ENCODE data around the gene GKN2. TPM values are rescaled to one million over a fixed set of nuclear protein-coding genes. Genes with fewer than 3 reads are reported as not detected.
A peak's percentile ranks its signal among the peaks of the same experiment; 100 is the strongest.

GKN2 gene
- total and polyA plus RNA-seq, 9 of the 15 experiments (the other 6 are each of a cell fraction or from before 2014, with no cell fraction given): not detected

GRCh38 chr2:68909793-68910674 is 42.7 kb downstream of the GKN2 start (continued):
- TF ChIP-seq, protein P1, sequence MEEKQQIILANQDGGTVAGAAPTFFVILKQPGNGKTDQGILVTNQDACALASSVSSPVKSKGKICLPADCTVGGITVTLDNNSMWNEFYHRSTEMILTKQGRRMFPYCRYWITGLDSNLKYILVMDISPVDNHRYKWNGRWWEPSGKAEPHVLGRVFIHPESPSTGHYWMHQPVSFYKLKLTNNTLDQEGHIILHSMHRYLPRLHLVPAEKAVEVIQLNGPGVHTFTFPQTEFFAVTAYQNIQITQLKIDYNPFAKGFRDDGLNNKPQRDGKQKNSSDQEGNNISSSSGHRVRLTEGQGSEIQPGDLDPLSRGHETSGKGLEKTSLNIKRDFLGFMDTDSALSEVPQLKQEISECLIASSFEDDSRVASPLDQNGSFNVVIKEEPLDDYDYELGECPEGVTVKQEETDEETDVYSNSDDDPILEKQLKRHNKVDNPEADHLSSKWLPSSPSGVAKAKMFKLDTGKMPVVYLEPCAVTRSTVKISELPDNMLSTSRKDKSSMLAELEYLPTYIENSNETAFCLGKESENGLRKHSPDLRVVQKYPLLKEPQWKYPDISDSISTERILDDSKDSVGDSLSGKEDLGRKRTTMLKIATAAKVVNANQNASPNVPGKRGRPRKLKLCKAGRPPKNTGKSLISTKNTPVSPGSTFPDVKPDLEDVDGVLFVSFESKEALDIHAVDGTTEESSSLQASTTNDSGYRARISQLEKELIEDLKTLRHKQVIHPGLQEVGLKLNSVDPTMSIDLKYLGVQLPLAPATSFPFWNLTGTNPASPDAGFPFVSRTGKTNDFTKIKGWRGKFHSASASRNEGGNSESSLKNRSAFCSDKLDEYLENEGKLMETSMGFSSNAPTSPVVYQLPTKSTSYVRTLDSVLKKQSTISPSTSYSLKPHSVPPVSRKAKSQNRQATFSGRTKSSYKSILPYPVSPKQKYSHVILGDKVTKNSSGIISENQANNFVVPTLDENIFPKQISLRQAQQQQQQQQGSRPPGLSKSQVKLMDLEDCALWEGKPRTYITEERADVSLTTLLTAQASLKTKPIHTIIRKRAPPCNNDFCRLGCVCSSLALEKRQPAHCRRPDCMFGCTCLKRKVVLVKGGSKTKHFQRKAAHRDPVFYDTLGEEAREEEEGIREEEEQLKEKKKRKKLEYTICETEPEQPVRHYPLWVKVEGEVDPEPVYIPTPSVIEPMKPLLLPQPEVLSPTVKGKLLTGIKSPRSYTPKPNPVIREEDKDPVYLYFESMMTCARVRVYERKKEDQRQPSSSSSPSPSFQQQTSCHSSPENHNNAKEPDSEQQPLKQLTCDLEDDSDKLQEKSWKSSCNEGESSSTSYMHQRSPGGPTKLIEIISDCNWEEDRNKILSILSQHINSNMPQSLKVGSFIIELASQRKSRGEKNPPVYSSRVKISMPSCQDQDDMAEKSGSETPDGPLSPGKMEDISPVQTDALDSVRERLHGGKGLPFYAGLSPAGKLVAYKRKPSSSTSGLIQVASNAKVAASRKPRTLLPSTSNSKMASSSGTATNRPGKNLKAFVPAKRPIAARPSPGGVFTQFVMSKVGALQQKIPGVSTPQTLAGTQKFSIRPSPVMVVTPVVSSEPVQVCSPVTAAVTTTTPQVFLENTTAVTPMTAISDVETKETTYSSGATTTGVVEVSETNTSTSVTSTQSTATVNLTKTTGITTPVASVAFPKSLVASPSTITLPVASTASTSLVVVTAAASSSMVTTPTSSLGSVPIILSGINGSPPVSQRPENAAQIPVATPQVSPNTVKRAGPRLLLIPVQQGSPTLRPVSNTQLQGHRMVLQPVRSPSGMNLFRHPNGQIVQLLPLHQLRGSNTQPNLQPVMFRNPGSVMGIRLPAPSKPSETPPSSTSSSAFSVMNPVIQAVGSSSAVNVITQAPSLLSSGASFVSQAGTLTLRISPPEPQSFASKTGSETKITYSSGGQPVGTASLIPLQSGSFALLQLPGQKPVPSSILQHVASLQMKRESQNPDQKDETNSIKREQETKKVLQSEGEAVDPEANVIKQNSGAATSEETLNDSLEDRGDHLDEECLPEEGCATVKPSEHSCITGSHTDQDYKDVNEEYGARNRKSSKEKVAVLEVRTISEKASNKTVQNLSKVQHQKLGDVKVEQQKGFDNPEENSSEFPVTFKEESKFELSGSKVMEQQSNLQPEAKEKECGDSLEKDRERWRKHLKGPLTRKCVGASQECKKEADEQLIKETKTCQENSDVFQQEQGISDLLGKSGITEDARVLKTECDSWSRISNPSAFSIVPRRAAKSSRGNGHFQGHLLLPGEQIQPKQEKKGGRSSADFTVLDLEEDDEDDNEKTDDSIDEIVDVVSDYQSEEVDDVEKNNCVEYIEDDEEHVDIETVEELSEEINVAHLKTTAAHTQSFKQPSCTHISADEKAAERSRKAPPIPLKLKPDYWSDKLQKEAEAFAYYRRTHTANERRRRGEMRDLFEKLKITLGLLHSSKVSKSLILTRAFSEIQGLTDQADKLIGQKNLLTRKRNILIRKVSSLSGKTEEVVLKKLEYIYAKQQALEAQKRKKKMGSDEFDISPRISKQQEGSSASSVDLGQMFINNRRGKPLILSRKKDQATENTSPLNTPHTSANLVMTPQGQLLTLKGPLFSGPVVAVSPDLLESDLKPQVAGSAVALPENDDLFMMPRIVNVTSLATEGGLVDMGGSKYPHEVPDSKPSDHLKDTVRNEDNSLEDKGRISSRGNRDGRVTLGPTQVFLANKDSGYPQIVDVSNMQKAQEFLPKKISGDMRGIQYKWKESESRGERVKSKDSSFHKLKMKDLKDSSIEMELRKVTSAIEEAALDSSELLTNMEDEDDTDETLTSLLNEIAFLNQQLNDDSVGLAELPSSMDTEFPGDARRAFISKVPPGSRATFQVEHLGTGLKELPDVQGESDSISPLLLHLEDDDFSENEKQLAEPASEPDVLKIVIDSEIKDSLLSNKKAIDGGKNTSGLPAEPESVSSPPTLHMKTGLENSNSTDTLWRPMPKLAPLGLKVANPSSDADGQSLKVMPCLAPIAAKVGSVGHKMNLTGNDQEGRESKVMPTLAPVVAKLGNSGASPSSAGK (IDR thresholded peaks at IDR 0.05): no peak
- peak; percentile 70 to 94 for TF ChIP-seq RAD21 (CRISPR knock-in tag; conservative IDR thresholded peaks at IDR 0.05 in 1 of 2, IDR thresholded peaks at IDR 0.05 in 1 of 2)
- no peak for TF ChIP-seq KLF1 (tag; IDR thresholded peaks at IDR 0.05)
- 0 out of 2 replicates have a peak, but pooled peaks have one; percentile 28 for TF ChIP-seq NBN (IDR thresholded peaks at IDR 0.05; ENCODE audit: low read depth)
- TF ChIP-seq TBL1XR1 (IDR thresholded peaks at IDR 0.05; ENCODE audit: low read length in 2 of 2): 0 out of 4 replicates have a peak, but pooled peaks of 1 of the 2 experiments have one; percentile 3
- TF ChIP-seq RNF2 (IDR thresholded peaks at IDR 0.05): no peak
- no peak for TF ChIP-seq EP400 (IDR thresholded peaks at IDR 0.05)
- TF ChIP-seq L3MBTL2 (IDR thresholded peaks at IDR 0.05): no peak
- 0 out of 4 replicates have a peak, but pooled peaks of 1 of the 2 experiments have one; percentile 20 for TF ChIP-seq ARNT (IDR thresholded peaks at IDR 0.05)
- TF ChIP-seq NCOA2 (IDR thresholded peaks at IDR 0.05; ENCODE audit: partially characterized antibody in 2 of 2): no peak
- TF ChIP-seq NFE2L1 (tag; IDR thresholded peaks at IDR 0.05; ENCODE audit: borderline replicate concordance, low read depth): no peak
- no peak for TF ChIP-seq BRD9 (IDR thresholded peaks at IDR 0.05; ENCODE audit: low read depth, partially characterized antibody)
- TF ChIP-seq NCOA4 (IDR thresholded peaks at IDR 0.05; ENCODE audit: partially characterized antibody): no peak

Measured in K562 (cell line).